Sciatic nerve (tissue), 2 donors: Measurements from ENCODE around the gene PANX1. TPM values are rescaled to one million over a fixed set of nuclear protein-coding genes. Genes with fewer than 3 reads are reported as not detected.

Source experiments
- ATAC-seq: fragments of 200-7000 bp; cut with Tn5 transposase; one replicate; pipeline ENCODE4 v1.9.1; 2020; ENCODE audit warnings: mild to moderate bottlenecking, moderate library complexity
- DNase-seq: peaks from one replicate; pipeline ENCODE4 v3.0.0-alpha.2; 2020; ENCODE audit warnings: low spot score
- intact Hi-C: fragments of 100-400 bp; cut with DNase I; formaldehyde crosslinking; loops from one replicate; pipeline ENCODE4 v1.14.2; 2022
- total RNA-seq: library from RNA; stranded (reverse); fragmentation: NEBNext Ultra II Directional; extraction: Animal tissue kit (Norgen Biotek cat#: 25700); gene quantifications from one replicate; pipeline ENCODE4 v1.2.1, GENCODE V29; 2021
- donor health status: DM: no; HTN: no; CAD: no.
- donor health status: DM: no; HTN: no; CAD: no.

PANX1 gene
- total RNA-seq, 1 donor from 2014 or later: 18.3 TPM

DNA sequence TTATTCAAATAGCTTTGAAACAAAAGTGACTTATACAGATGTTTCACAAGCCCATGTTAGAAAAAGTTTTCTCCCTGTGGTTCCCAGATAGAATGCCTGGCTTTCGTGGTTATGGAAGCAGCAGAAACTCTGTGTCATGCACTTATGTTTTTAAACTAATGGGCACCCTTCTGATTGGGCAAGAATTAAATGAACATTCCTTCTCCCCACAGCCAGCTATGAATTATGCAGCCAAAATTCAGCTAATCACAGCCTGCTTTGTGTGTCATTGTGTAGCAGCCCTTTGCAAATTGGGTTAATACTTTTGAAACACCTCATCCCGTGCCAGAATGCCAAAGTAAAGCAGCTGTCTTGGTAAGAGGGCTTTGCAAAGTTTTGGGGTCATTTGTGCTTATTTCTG lies 46.9 kb downstream of the PANX1 start:
- intact Hi-C loops: no loop called here
- ATAC-seq (no peak), DNase-seq (no peak)

DNA sequence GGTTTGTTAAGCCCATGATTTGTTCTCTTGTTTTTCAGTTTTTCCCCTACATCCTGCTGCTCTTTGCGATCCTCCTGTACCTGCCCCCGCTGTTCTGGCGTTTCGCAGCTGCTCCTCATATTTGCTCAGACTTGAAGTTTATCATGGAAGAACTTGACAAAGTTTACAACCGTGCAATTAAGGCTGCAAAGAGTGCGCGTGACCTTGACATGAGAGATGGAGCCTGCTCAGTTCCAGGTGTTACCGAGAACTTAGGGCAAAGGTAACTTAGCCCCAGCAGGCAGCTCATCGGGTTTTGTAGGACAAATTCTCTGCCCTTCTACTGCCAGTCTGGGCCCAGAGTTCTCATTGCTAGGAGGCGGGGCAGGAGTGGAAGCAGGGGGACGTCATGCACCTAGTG lies 49.7 kb downstream of the PANX1 start:
- DNase-seq (no peak), ATAC-seq (no peak)
- intact Hi-C loops: no loop called here

DNA sequence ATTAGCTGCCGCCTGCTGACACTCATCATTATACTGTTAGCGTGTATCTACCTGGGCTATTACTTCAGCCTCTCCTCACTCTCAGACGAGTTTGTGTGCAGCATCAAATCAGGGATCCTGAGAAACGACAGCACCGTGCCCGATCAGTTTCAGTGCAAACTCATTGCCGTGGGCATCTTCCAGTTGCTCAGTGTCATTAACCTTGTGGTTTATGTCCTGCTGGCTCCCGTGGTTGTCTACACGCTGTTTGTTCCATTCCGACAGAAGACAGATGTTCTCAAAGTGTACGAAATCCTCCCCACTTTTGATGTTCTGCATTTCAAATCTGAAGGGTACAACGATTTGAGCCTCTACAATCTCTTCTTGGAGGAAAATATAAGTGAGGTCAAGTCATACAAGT lies 51.1 kb downstream of the PANX1 start:
- intact Hi-C loops: loop anchor here (2.0 kb wide), 1 partner anchor 235 kb away; no protein-coding TSS in a partner anchor
- ATAC-seq (no peak), DNase-seq (no peak)

DNA sequence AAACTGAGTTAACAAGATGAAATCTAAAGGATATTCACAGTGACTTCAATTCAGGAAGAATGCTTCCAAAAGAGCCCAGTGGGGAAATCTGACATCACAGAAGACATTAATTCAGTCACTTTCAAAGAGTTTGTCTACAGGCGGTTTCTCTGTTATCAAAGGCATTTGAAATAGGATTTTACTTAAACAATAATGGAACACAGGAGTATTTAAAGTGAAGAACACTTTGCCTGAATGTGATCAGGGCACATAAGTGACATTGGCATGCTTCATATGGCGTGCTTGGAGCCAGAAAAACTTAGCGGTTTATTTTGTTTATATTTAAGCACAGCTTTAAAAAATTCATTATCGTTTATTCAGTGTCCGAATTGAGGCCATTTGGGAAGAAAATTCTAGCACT lies 52.9 kb downstream of the PANX1 start:
- intact Hi-C loops: loop anchor here (2.0 kb wide), 1 partner anchor 233 kb away; no protein-coding TSS in a partner anchor
- no peak for ATAC-seq

DNA sequence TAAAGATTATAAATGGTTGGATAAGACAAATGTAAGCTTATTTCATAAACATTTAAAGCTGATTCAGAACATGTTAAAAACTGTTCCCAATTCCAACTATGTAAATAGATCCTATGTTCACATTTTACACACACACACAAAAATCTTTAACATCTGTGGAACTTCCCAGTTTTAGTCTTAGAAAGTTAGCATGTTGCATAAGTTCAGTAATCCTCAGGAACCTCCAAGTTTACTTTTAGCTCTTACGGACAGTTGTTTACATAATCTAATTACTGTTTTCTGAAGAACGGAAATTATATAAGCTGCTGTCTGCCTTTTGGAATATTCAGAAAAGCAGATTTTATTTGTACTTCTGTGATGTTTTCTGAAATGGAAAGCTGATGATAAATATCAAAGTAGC lies 53.3 kb downstream of the PANX1 start:
- DNase-seq: no peak
- ATAC-seq: no peak

More for the DNA sequence above, 52.9 kb downstream of the PANX1 start:
- DNase-seq: no peak

DNA sequence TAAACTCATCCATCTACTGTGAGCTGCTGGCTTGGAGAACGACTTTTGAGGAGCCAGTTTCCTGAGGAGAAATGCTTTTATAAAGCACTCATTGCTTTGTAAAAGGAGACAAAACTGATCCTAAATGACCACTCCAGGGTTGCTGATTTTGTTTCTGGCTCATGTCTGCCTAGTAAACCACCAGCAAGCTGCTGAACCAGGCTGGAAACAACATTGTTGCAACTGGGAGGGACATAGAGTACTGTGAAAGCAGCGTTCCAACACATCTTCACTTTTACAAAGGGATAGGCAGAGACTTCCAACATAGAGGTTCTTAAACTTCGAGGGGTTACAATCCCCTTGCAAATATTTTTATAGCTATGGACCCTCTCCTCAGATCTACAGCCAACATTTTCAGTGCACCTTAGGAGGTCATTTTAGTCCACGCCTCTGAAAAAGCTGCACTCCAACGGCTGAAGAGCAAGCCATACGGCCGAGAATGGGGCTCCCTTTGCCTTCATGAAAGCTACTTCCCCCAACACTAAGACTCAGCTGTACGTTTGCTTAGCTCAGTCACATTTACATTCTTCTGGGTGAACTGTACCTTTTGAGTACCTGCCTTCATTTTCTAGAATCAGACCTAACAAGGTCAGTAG lies 54.7 kb downstream of the PANX1 start:
- DNase-seq (no peak), ATAC-seq (peak; percentile 7)
- intact Hi-C loops: no loop called here

More for the DNA sequence above, 53.3 kb downstream of the PANX1 start:
- intact Hi-C loops: loop anchor here (2.0 kb wide), 1 partner anchor 233 kb away; no protein-coding TSS in a partner anchor

DNA sequence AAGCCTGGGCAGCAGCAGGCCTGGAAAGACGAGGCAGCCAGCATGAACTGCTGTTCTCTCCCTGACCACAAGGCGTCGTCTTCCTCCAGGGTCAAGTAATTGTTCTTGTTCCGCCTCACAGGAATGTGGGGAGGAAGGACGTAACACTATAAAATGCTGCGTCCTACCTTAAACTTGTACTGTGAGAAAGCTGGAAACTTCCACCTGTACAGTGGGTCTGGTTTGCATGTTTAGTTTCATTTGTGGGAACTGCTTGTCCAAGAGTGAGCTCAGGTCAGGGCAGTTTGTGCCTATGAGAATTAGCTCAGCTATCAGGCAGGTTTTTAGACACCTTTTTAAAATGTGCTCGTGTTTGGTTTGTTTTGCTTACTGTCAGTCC lies 55.2 kb downstream of the PANX1 start:
- peak; percentile 81 for ATAC-seq
- intact Hi-C loops: no loop called here
- peak; percentile 82 for DNase-seq

DNA sequence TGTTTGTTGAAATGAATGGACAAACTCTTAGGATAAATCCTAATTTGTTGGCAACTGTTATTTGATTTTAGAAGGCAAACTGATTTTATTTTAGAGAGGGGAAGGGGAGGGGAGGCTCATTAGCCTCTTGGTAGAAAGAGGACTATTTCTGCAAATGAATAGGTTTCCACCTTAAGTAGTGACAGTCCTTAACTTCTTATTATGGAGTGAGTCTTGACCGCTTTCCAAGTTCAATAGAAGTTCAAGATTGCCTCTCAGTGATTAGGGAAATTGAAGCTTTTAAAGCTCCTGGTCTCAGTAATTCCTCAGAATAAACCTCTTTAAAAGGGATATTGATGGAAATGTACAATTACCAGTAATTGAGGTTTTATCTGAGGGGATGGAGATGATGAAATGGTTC lies 55.7 kb downstream of the PANX1 start:
- intact Hi-C loops: no loop called here
- ATAC-seq (peak; percentile 9), DNase-seq (no peak)

DNA sequence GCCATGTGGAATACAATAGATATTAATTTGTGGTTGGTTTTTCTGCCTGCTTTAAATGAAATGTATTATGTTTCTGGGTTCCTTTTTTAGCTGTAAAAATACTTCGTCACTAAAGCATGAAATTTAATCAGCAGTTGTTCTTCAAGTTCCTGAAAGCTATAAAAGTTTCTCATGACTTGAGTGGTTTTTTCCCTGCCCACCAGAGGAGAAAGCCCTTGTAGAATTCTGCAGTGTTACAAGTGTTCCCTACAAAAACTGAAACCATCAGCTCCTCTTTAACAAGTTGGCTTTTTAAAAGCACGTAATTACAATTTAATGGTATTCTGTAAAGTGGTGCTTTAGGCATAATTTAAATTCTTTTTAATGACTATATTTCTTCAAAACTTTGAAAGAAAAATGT lies 56.2 kb downstream of the PANX1 start:
- no peak for DNase-seq
- ATAC-seq: peak; percentile 65
- intact Hi-C loops: no loop called here

DNA sequence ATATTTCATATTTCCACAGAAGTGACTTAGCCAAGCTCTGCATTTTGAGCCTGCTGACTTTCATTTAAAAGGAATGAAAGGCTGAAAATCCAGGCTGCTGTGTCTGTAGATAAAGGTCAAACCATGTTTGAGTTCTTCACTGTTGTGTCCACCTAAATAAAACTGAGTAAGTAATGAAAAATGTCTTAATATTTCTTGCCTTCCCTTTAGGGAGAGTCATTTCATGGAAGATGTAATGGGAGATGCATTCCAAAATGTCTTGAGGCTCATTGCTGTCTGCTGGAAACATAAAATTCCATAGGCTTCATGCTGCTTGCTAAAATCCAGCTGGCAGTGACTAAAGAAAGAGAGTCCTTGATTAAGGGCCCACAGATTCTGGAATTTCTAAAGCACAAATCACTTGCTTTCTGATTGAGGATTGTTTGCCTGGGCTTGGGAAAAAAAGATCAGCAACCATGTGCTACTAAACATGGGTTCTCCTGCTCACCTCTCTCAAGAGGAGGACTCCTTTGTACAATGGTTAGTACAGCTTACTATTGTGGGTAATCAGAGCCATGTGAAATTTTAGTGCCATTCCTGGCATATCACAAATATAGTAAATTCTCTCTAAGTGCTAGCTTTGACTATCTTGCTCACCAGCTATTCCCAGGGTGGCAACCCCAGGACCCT lies 56.9 kb downstream of the PANX1 start:
- intact Hi-C loops: no loop called here
- no peak for DNase-seq
- no peak for ATAC-seq

DNA sequence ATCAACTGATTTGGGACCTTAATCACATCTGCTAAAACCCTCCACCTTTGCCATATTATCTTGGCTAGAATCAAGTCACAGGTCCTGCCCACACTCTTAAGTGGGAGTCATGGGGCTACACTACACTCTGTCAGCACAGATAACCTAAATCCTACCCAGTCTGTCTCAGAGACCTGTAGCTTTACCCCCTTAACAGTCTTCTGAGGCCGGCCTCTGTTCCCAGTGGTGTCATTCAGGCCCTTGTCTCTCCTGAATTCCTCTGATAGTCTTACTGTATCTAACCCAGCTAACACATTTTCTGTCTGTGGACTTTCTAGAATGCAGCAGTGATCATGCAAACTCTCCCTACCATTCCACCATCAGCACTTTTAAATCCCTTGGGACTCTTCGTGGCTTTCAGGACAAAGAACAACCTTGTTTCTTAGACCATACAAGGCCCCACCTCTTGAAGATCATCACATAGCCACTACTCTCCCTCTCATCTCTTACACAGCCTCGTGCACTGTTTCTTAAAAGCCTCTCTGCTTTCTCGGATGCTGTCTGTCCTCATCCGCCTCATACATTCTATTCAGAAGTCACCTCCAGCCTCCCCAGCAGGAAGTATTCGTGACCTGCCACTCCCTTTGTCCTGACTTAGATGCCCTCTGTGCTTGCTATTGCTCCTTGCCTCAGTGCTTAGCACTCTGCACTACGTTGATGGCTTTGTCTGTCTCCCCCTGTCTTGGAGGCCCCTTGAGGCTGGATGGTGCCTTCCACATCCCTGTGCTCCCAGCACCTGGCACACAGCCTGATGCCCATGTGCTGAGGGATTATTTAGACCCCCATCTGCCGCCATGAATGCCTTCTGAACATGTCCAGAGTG lies 57.9 kb downstream of the PANX1 start:
- intact Hi-C loops: no loop called here
- ATAC-seq: peak; percentile 57

DNA sequence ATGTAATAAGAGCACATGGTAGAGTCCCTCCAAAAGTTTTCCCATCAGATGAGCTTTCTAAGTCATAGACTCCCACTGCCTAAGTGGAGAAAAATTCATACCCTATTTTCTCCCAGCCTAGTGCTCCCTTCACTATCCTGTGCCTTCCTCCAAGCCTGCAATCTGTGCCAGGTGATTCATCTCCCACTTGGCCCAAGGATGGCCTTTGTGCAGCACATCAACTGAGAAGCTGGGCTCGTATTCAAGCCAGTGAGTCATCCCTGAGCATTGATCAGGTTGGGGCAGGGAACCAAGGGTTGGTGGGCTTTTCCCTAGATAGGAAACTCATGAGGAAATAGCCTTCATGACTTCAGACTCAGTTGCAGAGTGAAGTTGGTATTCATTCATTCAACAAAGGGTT lies 64.6 kb downstream of the PANX1 start:
- DNase-seq (no peak), ATAC-seq (no peak)
- intact Hi-C loops: no loop called here

More for the DNA sequence above, 57.9 kb downstream of the PANX1 start:
- DNase-seq: no peak

DNA sequence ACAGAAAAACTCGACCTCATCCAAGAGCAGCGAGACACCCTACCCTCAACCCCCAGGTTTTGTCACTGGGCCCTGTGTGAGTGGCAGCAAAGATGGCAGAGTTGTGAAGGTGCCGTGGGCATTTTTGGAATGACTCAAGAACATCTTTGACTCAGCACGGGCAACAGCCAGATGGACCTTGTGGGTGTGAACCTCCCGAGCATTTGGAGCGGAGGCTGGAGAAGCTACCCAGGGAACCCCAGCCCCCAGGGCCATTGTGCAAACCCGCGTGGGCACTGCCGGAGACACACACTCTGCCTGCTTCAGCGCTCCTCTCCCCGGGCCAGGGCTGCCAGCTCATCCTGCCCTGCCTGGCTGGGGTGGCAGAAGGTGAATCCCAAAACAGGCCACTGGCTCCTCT lies 66.1 kb downstream of the PANX1 start:
- intact Hi-C loops: no loop called here
- no peak for DNase-seq
- ATAC-seq: no peak

DNA sequence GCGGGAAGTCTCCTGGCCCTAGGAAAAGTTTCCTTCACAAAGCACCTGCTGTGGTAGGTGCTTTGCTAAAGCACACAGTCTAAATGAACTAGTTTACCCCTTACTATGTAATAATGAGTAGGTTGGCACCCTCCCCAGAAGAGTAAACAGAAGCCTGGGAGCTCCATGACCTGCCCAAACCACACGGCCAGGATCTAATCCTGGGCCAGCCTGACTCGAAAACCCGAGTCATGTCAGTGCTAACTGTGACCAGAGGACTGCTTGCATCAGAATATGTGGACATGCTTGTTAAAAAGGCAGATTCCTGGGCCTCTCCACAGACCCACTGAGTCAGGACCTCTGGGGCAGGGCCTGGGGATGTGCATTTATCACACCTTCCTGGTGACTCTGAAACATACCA lies 67.7 kb downstream of the PANX1 start:
- no peak for DNase-seq
- intact Hi-C loops: no loop called here
- no peak for ATAC-seq

DNA sequence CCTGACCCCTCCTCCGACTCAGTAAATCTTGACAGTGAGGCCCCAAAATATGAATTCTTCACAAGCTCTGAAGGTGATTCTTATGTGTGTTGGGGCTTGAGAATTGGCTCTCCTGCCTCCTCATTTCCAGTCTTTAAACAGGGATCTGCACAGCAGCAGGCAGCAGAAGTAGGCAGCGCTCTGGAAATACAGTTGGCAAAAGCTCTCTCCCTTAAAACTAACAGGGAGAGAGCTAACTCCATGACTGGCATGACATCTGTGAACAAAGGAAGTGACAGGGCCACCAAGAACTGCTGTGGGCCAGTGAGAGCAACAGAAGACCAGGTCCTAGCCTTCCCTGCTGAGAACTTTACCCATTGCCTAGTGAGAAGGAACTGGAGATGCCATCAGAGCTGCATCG lies 70.1 kb downstream of the PANX1 start:
- no peak for DNase-seq
- ATAC-seq: no peak

DNA sequence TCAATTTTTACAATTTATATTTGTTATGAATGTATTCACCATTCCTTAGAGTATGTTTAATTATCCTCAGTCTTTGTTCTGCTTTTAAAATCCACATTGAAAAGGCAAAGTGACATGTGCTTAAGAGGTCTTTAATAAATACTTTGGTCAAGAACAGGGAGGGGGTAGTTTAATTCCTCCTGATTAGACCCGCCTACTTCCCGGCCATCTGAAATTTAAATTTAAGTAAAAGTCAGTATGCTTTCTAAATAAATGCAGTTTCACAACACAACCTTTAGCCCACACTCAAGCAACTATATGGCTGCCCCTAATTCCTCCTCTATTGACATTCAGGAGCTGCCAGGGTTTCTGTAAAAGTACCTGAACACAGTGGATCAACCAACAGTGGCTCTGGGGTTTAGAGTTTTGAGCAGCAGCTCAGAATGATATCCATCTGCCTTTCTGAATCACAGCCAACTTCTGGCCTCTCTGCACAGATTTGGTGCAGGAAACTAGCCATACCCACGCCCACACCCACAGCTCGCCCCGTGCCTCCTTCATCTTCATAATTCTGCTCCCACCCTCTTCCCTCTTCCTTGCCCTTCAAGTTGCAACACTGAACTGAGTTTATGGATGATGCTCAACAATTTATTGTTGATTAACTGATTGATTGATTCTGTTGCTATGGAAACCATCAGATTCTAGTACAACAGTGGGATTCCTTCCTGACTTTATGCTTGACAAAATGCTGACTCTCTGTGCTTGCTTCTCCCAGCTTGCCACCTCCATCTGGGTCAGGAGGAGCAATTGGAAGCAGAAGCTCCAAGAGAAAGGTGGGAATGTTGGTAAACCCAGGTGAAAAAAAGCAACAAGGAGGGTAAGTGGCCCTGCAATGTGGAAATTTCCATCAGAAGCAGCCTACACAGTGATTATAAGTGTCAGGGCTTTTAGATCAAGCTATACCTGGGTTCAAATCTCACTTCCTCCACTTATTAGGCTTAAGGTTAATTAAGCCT lies 70.8 kb downstream of the PANX1 start:
- DNase-seq (no peak), ATAC-seq (no peak)
- intact Hi-C loops: no loop called here

More for the DNA sequence above, 70.1 kb downstream of the PANX1 start:
- intact Hi-C loops: no loop called here

DNA sequence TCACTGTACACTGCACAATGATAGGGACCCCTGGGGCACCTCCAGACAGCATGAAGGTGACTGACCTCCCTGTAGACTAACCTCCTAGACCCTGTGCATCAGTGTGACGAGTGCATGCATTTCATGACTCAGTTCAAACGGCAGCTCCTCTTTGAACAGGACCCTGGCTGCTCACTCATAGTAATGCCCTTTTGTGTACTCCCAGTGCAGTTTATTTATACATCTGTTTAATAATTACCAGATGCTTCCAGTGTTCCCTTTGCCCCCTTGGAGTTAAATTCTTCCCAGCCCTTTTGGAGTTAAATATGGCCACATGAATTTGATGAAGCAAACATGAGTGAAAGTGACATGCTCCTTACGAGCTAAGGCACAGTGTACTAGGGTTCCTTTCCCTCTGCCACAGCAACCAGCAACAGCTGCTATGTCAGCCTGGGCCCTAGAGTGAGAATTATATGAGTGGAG lies 72.4 kb downstream of the PANX1 start:
- intact Hi-C loops: no loop called here
- no peak for ATAC-seq
- no peak for DNase-seq

DNA sequence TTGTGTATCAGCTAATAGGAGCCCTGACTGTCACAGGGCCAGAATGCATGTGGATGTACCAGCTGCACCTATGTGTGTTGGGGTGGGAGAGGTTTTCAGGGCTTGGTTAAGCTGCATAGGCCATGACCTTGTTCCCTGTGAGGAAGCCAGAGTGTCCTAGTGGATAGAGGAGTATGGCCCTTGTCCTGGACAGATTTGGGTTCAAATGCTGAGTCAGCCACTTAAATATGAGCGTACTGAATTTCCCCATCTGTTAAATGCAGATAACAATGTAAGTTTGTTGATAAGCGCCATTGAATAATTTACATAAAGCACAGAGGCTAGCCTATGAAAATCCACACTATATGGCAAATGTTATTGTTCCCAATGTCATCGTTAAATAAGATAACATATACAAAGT lies 74.4 kb downstream of the PANX1 start:
- ATAC-seq (no peak), DNase-seq (no peak)
- intact Hi-C loops: no loop called here
